ENCODE data around the gene DNMBP.
"Not testable (repeated sequence)": the region's sequence is repeated elsewhere in the genome, so short reads cannot be mapped to it uniquely, and the experiment has no call there.

Gene DNMBP

DNA sequence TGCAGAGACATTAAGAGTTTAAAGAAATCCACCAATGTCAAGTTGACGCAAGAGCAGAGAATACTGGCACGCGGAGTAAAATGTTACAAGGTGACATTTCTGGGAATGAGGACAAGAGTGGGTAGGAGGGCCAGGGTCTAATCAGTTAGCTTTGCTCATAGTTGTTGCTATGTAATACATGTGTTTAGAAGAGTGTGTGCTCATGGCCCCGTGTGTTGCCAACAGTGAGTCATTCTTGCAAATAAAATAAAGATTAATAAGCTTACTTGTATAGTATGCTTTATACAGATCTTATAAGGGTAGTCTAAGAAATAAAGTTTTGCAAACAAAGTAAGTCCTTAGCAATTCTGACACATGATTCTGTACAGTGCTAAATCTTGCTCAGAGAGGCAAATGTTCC lies 64.5 kb downstream of the DNMBP start:
- H3K4me3 ChIP-seq (replicated peaks; ENCODE audit: low read depth, low read length) = no peak overlapping the region
- TF ChIP-seq, protein P1, sequence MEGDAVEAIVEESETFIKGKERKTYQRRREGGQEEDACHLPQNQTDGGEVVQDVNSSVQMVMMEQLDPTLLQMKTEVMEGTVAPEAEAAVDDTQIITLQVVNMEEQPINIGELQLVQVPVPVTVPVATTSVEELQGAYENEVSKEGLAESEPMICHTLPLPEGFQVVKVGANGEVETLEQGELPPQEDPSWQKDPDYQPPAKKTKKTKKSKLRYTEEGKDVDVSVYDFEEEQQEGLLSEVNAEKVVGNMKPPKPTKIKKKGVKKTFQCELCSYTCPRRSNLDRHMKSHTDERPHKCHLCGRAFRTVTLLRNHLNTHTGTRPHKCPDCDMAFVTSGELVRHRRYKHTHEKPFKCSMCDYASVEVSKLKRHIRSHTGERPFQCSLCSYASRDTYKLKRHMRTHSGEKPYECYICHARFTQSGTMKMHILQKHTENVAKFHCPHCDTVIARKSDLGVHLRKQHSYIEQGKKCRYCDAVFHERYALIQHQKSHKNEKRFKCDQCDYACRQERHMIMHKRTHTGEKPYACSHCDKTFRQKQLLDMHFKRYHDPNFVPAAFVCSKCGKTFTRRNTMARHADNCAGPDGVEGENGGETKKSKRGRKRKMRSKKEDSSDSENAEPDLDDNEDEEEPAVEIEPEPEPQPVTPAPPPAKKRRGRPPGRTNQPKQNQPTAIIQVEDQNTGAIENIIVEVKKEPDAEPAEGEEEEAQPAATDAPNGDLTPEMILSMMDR (IDR thresholded peaks at IDR 0.05; ENCODE audit: low read length, missing control alignments) = no peak
- DNase-seq (ENCODE audit: low read depth) = peak; percentile 96

DNA sequence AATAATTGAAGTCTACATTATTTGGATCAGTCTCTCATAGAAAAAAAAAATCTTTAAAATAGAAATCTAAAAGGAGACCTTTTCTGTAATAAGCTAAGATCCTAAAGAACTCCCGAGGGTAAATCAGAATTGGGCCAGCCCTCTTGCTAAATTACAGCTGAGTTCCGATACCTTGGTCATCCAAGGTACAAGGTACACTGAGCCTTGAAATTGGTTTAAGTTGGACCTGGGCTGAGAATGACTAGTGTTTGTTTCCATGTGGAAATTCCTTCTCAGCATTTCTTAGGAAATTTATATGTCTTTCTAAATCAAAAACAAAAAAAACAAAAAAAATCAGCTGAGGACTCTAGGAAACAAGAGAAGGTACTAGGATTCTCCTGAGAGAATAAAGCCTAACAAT lies 64.9 kb downstream of the DNMBP start:
- TF ChIP-seq, protein P1 (IDR thresholded peaks at IDR 0.05; ENCODE audit: low read length, missing control alignments) = no peak
- no peak overlapping the region for H3K4me3 ChIP-seq (replicated peaks; ENCODE audit: low read depth, low read length)
- no peak for DNase-seq (ENCODE audit: low read depth)

DNA sequence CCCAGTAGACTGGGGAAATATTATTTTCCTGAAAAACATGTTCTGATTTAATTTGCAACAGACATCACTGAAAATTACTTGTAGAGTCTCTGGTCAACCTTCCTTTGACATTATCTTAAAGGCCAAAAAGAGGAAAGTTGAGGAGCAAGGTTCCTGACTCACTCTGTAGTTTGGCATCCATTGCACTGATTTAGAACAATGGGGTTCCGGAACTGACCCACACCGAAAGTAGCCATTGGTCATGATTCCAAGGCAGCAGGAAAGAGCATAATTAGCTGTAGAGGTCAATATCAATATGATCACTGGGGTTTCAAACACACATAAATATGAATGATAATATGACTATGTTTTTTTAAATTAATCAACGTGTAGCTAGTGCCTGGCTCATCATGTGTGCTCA lies 65.8 kb downstream of the DNMBP start:
- H3K4me3 ChIP-seq (replicated peaks; ENCODE audit: low read depth, low read length) = no peak overlapping the region
- TF ChIP-seq, protein P1 (IDR thresholded peaks at IDR 0.05; ENCODE audit: low read length, missing control alignments) = no peak
- no peak for DNase-seq (ENCODE audit: low read depth)

DNA sequence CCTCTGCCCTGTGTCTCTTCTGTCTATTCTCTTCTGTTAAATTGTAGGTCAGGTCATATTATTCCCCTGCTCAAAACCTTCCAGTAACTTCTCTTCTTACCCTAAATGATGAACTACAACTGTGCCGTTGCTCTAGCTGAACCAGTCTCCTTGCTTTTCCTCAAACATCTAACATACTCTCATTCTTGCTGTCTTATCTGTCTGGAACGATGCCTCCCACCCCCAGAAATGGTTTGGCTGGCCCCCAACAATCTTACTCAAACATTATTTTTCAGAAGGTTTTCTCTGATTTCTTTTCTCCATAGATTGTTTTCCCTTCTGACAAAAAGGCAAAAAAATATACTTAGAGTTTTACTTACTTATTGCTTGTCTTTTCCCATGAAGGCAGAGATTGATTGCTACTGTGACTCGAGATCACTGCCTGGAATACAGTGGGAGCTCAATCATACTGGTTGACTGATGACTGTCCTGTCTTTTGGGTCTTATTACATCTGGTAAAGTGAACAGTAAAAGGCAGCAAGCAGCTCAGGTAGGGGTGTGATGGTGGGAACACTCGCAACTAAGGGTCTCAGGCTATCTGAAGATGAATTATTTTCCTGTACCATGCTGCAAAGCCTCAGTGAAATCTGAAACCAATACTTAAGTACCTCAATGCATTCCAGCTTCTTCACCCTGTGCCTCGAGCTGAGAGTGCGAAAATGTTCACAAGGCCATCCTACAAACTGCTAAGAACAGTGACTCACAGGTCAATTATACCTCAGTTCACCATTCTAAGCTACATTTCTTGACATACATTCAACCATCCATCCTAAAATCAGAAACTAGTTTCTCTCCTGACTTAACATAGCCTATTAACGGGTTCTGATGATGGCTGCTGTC lies 67.6 kb downstream of the DNMBP start:
- H3K4me3 ChIP-seq (replicated peaks; ENCODE audit: low read depth, low read length) = no peak overlapping the region
- TF ChIP-seq, protein P1 (IDR thresholded peaks at IDR 0.05; ENCODE audit: low read length, missing control alignments) = no peak
- DNase-seq (ENCODE audit: low read depth) = peak; percentile 74

DNA sequence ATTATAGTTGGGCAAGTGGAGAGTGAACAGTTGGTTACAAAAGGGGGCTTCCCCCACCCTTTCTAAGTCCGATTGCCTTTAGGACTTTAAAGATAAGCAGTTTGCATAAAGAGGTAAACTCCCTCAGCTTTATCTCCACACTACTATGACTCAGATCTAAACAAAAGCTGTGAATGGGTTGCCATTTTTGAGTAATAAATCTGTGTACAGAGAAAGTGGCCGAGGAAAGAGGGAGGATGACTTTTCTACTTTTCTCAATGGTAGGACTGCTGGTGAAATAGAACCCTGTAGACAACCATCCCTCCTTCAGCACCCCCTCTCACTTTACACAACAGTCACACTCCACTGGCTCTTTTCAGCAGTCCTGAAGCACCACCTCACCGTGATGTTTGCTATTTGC lies 71.2 kb downstream of the DNMBP start:
- TF ChIP-seq, protein P1 (IDR thresholded peaks at IDR 0.05; ENCODE audit: low read length, missing control alignments) = no peak
- DNase-seq (ENCODE audit: low read depth) = peak; percentile 64

DNA sequence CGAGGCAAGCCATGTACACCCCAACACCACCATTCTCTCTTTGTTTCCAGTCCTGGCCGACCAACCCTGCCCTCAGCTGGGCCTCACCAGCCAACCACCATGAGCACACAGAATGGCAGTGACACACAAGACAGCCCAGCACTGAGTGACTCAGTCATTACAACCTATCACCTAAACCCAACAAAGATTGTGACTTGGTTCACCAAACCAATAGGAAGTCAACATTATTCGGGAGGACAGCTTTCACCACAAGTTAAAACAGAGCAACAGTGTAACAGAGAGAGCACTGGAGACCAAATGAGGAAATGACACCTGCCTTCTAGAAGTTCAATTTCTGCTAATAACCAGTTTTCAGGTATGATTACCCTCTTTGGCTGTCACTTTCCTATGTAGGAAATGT lies 72.1 kb downstream of the DNMBP start:
- TF ChIP-seq, protein P1 (IDR thresholded peaks at IDR 0.05; ENCODE audit: low read length, missing control alignments) = no peak
- H3K4me3 ChIP-seq (replicated peaks; ENCODE audit: low read depth, low read length) = no peak overlapping the region
- no peak for DNase-seq (ENCODE audit: low read depth)

More for the DNA sequence above, 71.2 kb downstream of the DNMBP start:
- H3K4me3 ChIP-seq (replicated peaks; ENCODE audit: low read depth, low read length) = no peak overlapping the region

DNA sequence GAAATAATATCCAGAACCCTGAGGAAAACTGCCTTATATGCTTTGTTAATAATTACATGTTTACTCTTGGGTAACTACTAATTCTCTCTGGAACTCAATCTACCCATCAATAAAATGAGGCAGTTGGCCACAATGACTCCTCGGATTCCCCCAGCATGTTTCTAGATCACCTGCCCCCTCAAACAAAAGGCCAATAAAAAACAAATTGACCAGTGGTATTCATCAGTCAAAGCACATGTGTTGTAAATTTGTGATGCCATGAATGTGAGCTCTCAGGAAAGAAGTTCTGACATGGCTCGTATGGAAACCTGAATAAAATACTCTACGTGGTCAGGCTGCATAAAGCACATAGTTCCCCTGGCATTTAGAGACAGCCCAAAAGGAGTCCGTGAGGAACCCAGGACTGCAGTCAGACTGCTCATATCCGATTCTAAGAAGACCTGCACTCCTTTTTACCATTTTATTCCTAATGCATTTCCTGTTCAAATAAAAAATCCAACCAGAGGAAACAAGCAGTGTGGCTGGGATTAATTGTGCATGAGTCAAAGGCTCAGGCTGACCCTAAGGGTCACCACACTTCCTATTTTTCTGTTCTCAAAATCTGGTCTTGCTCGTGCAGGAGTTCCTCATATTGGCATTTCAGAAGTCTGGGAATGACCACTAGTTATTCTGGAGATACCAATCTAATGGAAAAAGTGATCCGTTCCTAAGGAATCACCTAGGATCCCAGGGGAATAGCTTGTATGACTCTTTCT lies 77.4 kb downstream of the DNMBP start:
- DNase-seq (ENCODE audit: low read depth); H3K4me3 ChIP-seq (replicated peaks; ENCODE audit: low read depth, low read length): not testable (repeated sequence)

All from fibroblast of pulmonary artery (primary cell).